ENCODE results near the gene CYP2U1. TPM values are rescaled to one million over a fixed set of nuclear protein-coding genes. Genes with fewer than 3 reads are reported as not detected.

Gene CYP2U1
- total and polyA plus RNA-seq, 7 donors = 0.69 to 16.1 (median 11.9) TPM

DNA sequence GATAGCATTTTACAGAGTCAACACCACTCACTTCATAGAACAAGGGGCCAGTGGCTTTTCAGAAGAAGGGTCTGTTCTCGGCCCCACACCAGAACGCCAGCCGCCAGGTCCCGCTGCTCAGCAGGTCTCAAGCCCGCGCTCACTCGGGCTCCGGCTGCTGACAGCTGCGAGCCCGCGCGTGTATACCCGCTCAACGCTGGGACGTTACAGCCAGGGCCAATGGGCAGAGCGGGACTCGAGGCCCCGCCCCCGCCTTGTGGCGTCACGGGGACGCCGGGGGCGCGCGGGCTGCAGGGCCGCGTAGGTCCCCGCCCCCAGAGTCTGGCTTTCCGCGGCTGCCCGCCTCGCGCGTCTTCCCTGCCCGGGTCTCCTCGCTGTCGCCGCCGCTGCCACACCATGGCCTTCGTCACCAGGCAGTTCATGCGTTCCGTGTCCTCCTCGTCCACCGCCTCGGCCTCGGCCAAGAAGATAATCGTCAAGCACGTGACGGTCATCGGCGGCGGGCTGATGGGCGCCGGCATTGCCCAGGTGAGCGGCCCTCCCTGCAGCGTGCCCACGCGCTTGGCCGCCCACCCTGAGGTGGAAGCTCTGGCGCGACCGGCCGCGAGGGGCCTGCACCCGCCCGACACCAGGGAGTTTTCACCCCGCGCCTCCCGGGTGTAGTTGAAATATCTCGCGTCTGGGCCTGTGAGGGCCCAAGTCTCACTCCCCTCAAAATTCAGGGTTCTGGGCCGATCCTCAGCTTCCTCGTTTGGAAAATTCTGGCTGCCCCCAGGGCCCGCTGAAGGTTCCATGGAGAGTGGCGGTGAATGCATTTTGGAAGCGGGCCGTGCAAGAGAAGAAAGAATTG, 58.4 kb downstream of the CYP2U1 start, which contains the start of gene HADH:
TSS of gene HADH (plus strand) at position 353 of the 850 bp plus-strand sequence. CDS start at position 397, 44 bp downstream.
- Histone ChIP-seq H3K4me3 (peak within 1 kb of the TSS; percentile 63 to 92 (median 86)), H3K36me3 (no peaks in the 10 kb centered on the region), H3K4me1 (peaks cover 0 to 63% (median 57%) of the 10 kb centered on the region in 4 donors), H3K27me3 (no peaks in the 10 kb centered on the region), H3K27ac (peak within 1 kb of the TSS; percentile 82 to 96 (median 93)), H3K9me3 (no peaks in the 10 kb centered on the region)
- intact Hi-C loops (cut with DNase I) = loop anchor here (1.0 to 10.0 kb wide), 4 partner anchors 58 to 745 kb away; partner anchors contain the start of genes CYP2U1, PAPSS1 and SGMS2
- peak; percentile 93 to 98 (median 96) for TF ChIP-seq POLR2AphosphoS5 (IDR thresholded peaks at IDR 0.05)
- no peak for TF ChIP-seq CTCF (IDR thresholded peaks at IDR 0.05)
- TF ChIP-seq EP300 (IDR thresholded peaks at IDR 0.05) = peak in 1 of 4 donors; percentile 26
- TF ChIP-seq POLR2A (IDR thresholded peaks at IDR 0.05) = peak; percentile 85 to 91
- 0% methylated on average over 78 of the region's 78 CpGs for WGBS, 2 donors
- peak; percentile 97 for DNase-seq

GRCh38 chr4:107991945-107992630, 60.7 kb downstream of the CYP2U1 start:
- WGBS, 2 donors = 49 to 64% methylated on average over 3 of the region's 3 CpGs
- TF ChIP-seq POLR2A (IDR thresholded peaks at IDR 0.05) = no peak
- TF ChIP-seq POLR2AphosphoS5 (IDR thresholded peaks at IDR 0.05) = no peak
- TF ChIP-seq CTCF (IDR thresholded peaks at IDR 0.05) = no peak
- TF ChIP-seq EP300 (IDR thresholded peaks at IDR 0.05) = no peak
- peaks cover 0 to 74% (median 65%) of the 10 kb centered on the region in 4 donors for H3K4me1 ChIP-seq
- H3K4me3 ChIP-seq = peak overlapping the region in 1 of 4 donors; percentile 92
- no peaks in the 10 kb centered on the region for H3K27me3 ChIP-seq
- intact Hi-C loops (cut with DNase I) = loop anchor here (2.0 to 10.0 kb wide), 2 partner anchors 167 to 747 kb away; partner anchors contain the start of gene SGMS2
- no peaks in the 10 kb centered on the region for H3K36me3 ChIP-seq
- H3K9me3 ChIP-seq = no peaks in the 10 kb centered on the region
- peak overlapping the region in 3 of 4 donors; percentile 91 to 96 (median 95) for H3K27ac ChIP-seq
- DNase-seq = no peak

GRCh38 chr4:107993969-107994368, 62.6 kb downstream of the CYP2U1 start:
- no peak for DNase-seq
- Histone ChIP-seq H3K27ac (peak overlapping the region in 3 of 4 donors; percentile 3 to 96 (median 23)), H3K4me3 (no peak overlapping the region), H3K4me1 (peaks cover 0 to 72% (median 62%) of the 10 kb centered on the region in 4 donors), H3K9me3 (no peaks in the 10 kb centered on the region), H3K36me3 (no peaks in the 10 kb centered on the region), H3K27me3 (no peaks in the 10 kb centered on the region)
- WGBS, 2 donors = 54 to 68% methylated on average over 3 of the region's 3 CpGs
- intact Hi-C loops (cut with DNase I) = loop anchor here (10.0 kb wide), 1 partner anchor 749 kb away; no protein-coding TSS in a partner anchor
- no peak for TF ChIP-seq POLR2A (IDR thresholded peaks at IDR 0.05)
- TF ChIP-seq CTCF (IDR thresholded peaks at IDR 0.05) = no peak
- no peak for TF ChIP-seq EP300 (IDR thresholded peaks at IDR 0.05)
- TF ChIP-seq POLR2AphosphoS5 (IDR thresholded peaks at IDR 0.05) = no peak

- intact Hi-C loops (cut with DNase I) = loop anchor here (10.0 kb wide), 1 partner anchor 750 kb away; no protein-coding TSS in a partner anchor
These were observed 63.5 kb downstream of the CYP2U1 start for GRCh38 chr4:107994894-107995293.

More at GRCh38 chr4:107994894-107995293, 63.5 kb downstream of the CYP2U1 start:
- Histone ChIP-seq H3K27ac (peak overlapping the region in 3 of 4 donors; percentile 23 to 96 (median 29)), H3K4me3 (no peak overlapping the region), H3K4me1 (peaks cover 0 to 79% (median 64%) of the 10 kb centered on the region in 4 donors), H3K27me3 (no peaks in the 10 kb centered on the region), H3K9me3 (no peaks in the 10 kb centered on the region), H3K36me3 (no peaks in the 10 kb centered on the region)
- no peak for DNase-seq
- TF ChIP-seq POLR2AphosphoS5 (IDR thresholded peaks at IDR 0.05) (no peak), EP300 (IDR thresholded peaks at IDR 0.05) (no peak), CTCF (IDR thresholded peaks at IDR 0.05) (no peak), POLR2A (IDR thresholded peaks at IDR 0.05) (no peak)
